ENCODE measurements around the gene MCRIP1.

Gene MCRIP1

GRCh38 chr17:81817758-81818147 lies 15.3 kb downstream of the MCRIP1 start:
- no peak for DNase-seq

GRCh38 chr17:81815646-81815986 lies 17.5 kb downstream of the MCRIP1 start:
- DNase-seq = no peak

- no peak for DNase-seq
Measured at GRCh38 chr17:81814748-81815645, 18.1 kb downstream of the MCRIP1 start.

- no peak for DNase-seq
Measured at GRCh38 chr17:81813861-81814683, 19.0 kb downstream of the MCRIP1 start.

GRCh38 chr17:81813371-81813684 lies 19.8 kb downstream of the MCRIP1 start:
- DNase-seq = no peak

GRCh38 chr17:81812571-81813370 lies 20.3 kb downstream of the MCRIP1 start:
- no peak for DNase-seq

GRCh38 chr17:81811705-81812570 lies 21.2 kb downstream of the MCRIP1 start:
- DNase-seq = no peak

- no peak for DNase-seq
Measured at GRCh38 chr17:81810892-81811704, 22.0 kb downstream of the MCRIP1 start.

GRCh38 chr17:81810476-81810875 lies 22.6 kb downstream of the MCRIP1 start:
- no peak for DNase-seq

- no peak for DNase-seq
Measured at GRCh38 chr17:81809556-81809998, 23.5 kb downstream of the MCRIP1 start.

GRCh38 chr17:81808778-81809555 lies 24.1 kb downstream of the MCRIP1 start:
- no peak for DNase-seq

- DNase-seq = no peak
Measured at GRCh38 chr17:81807839-81808238, 25.3 kb downstream of the MCRIP1 start.

GRCh38 chr17:81807210-81807719 lies 25.8 kb downstream of the MCRIP1 start:
- DNase-seq = no peak

- DNase-seq = no peak
Measured at GRCh38 chr17:81806461-81807209, 26.5 kb downstream of the MCRIP1 start.

- no peak for DNase-seq
Measured at GRCh38 chr17:81805707-81806460, 27.2 kb downstream of the MCRIP1 start.

GRCh38 chr17:81804559-81805399 lies 28.3 kb downstream of the MCRIP1 start:
- DNase-seq = no peak

GRCh38 chr17:81803728-81804558 lies 29.1 kb downstream of the MCRIP1 start, which contains the start of gene GCGR:
Gene GCGR, plus strand, starts transcription at chr17:81804150. Its CDS starts 4,869 bp downstream, at chr17:81809019.
- no peak for DNase-seq
